GM12872 (cell line): ENCODE data around the gene MAGEF1.

Source experiments
- TF ChIP-seq, protein P1 (sequence below): IDR thresholded peaks from 3 replicates; pipeline ENCODE4 v1.5.1; 2011; ENCODE audit warnings: low read depth, mild to moderate bottlenecking, low read length, moderate library complexity; ENCODE audit not compliant: insufficient read depth

Gene MAGEF1

DNA sequence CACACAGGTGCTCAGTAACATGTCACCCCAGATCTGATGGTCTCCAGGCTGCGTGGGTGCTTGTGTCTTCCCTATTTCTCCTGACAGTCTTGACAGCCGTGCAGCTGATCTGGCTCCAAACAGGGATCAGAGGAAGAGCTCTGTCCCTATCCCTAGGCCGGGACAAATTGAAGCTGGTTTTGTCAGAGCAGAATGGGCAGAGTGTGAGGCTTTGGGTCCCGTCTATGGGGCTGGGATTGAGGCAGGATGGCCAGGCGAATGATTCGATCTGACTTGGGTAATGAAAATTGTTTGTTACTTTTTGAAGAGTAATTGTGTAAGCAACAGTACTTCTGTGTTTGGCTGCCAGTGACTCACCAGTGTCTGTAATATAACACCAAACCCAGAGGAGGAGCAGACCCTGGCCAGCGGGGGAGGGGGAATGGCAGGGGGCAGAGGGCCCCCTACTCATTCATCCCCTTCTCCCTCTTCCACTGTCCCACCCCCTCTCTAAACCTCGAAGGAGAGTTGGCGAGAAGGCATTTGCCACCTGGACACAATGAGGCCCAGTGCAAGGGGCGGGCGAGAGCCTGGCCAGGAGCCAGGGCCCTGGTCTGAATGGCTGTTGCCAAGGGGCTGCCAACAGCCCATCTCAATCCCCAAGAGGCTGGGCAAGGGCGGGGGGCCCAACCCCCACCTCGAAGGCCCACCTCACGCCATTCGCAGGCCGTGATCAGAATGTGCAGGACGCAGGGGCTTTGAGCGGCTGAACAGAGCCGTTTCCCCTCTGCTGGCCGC is 4.9 kb upstream of the MAGEF1 start:
- TF ChIP-seq, protein P1, sequence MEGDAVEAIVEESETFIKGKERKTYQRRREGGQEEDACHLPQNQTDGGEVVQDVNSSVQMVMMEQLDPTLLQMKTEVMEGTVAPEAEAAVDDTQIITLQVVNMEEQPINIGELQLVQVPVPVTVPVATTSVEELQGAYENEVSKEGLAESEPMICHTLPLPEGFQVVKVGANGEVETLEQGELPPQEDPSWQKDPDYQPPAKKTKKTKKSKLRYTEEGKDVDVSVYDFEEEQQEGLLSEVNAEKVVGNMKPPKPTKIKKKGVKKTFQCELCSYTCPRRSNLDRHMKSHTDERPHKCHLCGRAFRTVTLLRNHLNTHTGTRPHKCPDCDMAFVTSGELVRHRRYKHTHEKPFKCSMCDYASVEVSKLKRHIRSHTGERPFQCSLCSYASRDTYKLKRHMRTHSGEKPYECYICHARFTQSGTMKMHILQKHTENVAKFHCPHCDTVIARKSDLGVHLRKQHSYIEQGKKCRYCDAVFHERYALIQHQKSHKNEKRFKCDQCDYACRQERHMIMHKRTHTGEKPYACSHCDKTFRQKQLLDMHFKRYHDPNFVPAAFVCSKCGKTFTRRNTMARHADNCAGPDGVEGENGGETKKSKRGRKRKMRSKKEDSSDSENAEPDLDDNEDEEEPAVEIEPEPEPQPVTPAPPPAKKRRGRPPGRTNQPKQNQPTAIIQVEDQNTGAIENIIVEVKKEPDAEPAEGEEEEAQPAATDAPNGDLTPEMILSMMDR = no peak

GRCh38 chr3:184715943-184716621 is 4.2 kb upstream of the MAGEF1 start:
- TF ChIP-seq, protein P1 = no peak

DNA sequence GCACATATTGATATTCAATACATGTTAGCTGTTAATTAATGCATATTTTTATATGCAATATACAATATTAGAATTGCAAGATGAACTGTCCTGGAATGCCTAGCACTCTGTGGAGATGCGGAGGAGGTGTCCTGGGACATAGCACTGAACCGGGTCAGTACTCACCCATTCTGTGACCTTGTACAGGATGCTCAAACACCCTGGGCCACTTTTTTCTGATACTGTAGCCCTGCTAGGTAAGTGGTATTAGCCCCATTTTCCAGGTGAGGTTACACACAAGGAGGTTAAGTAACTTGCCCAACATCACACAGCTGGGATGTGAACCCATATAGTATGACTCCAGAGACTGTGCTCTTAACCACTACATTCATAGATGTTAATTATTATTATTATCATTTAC is 1.7 kb upstream of the MAGEF1 start:
- TF ChIP-seq, protein P1 = no peak

DNA sequence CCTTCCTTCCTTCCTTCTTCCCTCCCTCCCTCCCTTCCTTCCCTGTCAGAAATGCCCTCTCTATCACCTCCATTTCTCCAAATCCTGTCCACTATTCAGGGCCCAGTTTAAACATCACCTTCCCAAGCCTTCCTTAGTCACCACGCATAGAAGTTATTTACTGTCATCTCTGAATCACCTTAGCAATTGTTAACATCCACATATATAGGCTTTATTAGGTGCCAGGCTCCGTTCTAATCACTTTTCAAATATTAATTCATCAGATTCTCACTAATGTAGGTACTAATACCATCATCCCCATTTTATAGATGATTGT is 1.1 kb upstream of the MAGEF1 start:
- TF ChIP-seq, protein P1 = no peak

DNA sequence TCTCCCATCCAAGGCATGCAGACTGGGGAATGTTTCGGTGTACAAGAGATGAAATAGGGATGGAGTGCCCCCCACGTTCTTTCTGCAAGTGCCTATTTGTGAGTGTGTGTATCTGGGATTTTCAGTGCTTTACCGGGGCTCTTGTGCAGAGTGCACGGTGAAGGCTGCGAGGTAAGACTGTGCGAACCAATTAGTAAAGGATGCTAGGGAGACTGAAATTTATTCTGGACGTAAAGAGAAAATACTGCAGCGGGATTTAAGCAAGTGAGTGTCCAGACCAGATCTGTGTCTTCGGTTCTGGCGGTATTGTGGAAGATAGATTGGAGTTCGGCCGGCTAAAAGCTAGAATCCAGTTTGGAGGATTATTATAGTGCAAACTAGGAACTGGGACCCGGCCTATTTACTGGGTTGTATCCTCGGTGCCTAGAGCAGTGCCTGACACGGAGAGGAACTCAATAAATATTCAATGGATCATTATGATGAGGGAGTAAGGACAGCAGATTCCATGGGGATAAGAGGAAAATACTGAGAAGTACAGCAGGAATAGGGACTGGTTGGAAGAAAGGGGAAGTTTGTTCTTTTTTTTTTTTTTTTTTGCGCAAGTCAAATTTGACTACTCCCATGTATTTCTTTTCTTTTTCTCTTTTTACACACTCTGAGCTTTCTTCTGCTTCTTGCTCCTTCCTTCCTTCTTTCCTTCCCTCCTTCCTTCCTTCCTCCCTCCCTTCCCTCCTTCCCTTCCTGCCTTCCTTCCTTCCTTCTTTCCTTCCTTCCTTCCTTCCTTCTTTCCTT is 580 bp upstream of the MAGEF1 start:
- TF ChIP-seq, protein P1 = no peak

- TF ChIP-seq, protein P1 = no peak
Observed at GRCh38 chr3:184710870-184711492, 883 bp downstream of the MAGEF1 start.

- TF ChIP-seq, protein P1 = no peak
Observed at GRCh38 chr3:184703657-184704056, 8.2 kb downstream of the MAGEF1 start.
